GM23338 (cell line): ENCODE results near the gene SUPT3H.

ENCODE experiments used
- CREB1 ChIP-seq: fragments of 250-450 bp; sonication (Bioruptor Pico); IDR thresholded peaks from 2 replicates; pipeline ENCODE4 v1.5.0; 2020; ENCODE audit warnings: low read depth, mild to moderate bottlenecking, moderate library complexity
- EZH2 ChIP-seq: fragments of 200-600 bp; sonication (generic); IDR thresholded peaks from one replicate; pipeline ENCODE4 v1.8.0; 2017; ENCODE audit warnings: antibody characterized with exemption, mild to moderate bottlenecking, low read depth; ENCODE audit not compliant: unreplicated experiment
- EZH2phosphoT487 ChIP-seq: fragments of 200-600 bp; sonication (generic); IDR thresholded peaks from one replicate; pipeline ENCODE4 v1.8.1; 2018; ENCODE audit warnings: antibody characterized with exemption; ENCODE audit not compliant: unreplicated experiment
- JUNB ChIP-seq: IDR thresholded peaks from one replicate; pipeline ENCODE4 v1.6.1; 2016; ENCODE audit warnings: antibody characterized with exemption; ENCODE audit not compliant: unreplicated experiment
- NANOG ChIP-seq: IDR thresholded peaks from 2 replicates; pipeline ENCODE4 v1.6.1; 2016; ENCODE audit warnings: antibody characterized with exemption, borderline replicate concordance
- POLR2AphosphoS5 ChIP-seq: IDR thresholded peaks from 2 replicates; pipeline ENCODE4 v1.6.1; 2016; ENCODE audit warnings: antibody characterized with exemption, low read depth
- STAT1 ChIP-seq: IDR thresholded peaks from one replicate; pipeline ENCODE4 v1.6.1; 2016; ENCODE audit warnings: antibody characterized with exemption; ENCODE audit not compliant: unreplicated experiment
- ZNF114 ChIP-seq: fragments of 250-450 bp; sonication (Bioruptor Pico); IDR thresholded peaks from 2 replicates; pipeline ENCODE4 v1.5.0; 2020; ENCODE audit warnings: mild to moderate bottlenecking, moderate library complexity
- ZNF331 ChIP-seq: fragments of 250-450 bp; sonication (Bioruptor Pico); IDR thresholded peaks from 2 replicates; pipeline ENCODE4 v1.5.0; 2020; ENCODE audit warnings: low read depth, mild to moderate bottlenecking, moderate library complexity
- TF ChIP-seq, protein P1 (sequence below), 2 experiments: fragments of 200-600 bp in 1 of 2; sonication (generic) in 1 of 2; conservative IDR thresholded peaks; 2 replicates each; pipeline versions ENCODE4 v1.5.1 to v1.6.1; 2016 to 2017; ENCODE audit warnings: antibody characterized with exemption in 2 of 2, low read depth in 2 of 2, mild to moderate bottlenecking in 2 of 2, moderate library complexity in 1 of 2
- TF ChIP-seq, protein P2 (sequence below): IDR thresholded peaks from 2 replicates; pipeline ENCODE4 v1.6.1; 2016; ENCODE audit warnings: antibody characterized with exemption
- TF ChIP-seq, protein P3 (sequence below): IDR thresholded peaks from one replicate; pipeline ENCODE4 v1.6.1; 2018; ENCODE audit warnings: antibody characterized with exemption; ENCODE audit not compliant: unreplicated experiment
- TF ChIP-seq, protein P4 (sequence below): fragments of 250-450 bp; sonication (Bioruptor Pico); IDR thresholded peaks from 2 replicates; pipeline ENCODE4 v1.5.0; 2020; ENCODE audit warnings: mild to moderate bottlenecking, moderate library complexity

DNA sequence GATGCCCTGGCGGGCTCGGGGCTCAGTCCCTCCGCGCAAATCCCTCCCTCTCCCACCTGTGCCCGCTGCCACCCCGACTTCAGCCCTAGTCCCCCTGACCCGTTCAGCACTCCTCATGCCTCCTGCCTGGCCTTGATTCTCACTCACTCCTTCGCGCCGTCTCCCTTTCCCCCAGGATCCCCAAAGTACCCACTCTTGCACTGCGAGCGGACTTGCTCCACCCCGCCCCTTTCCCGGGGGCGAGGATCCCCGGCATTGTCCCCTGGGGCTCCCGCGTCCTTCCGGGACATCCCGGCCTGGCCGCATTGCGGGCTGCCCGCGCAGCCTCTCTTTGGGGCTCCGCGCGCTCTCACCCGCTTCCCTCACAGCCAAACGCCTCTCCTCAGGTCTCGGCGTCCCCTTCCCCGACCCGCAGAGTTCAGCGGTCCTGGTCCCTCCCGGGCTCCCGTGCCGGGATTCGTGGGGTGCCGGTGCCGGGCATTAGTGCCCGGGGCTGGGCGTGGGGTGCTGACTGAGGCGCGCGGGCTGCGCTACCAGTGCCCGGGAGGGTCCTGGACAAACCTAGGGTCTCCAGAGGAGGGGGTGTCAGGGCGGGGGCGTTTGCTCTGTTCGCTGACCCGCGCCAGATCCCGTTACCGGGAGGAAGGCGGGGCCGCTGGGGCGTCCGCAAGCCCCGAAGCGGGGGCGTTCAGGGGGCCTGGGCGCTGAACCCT is 45.5 kb upstream of the SUPT3H start:
- TF ChIP-seq, protein P1, sequence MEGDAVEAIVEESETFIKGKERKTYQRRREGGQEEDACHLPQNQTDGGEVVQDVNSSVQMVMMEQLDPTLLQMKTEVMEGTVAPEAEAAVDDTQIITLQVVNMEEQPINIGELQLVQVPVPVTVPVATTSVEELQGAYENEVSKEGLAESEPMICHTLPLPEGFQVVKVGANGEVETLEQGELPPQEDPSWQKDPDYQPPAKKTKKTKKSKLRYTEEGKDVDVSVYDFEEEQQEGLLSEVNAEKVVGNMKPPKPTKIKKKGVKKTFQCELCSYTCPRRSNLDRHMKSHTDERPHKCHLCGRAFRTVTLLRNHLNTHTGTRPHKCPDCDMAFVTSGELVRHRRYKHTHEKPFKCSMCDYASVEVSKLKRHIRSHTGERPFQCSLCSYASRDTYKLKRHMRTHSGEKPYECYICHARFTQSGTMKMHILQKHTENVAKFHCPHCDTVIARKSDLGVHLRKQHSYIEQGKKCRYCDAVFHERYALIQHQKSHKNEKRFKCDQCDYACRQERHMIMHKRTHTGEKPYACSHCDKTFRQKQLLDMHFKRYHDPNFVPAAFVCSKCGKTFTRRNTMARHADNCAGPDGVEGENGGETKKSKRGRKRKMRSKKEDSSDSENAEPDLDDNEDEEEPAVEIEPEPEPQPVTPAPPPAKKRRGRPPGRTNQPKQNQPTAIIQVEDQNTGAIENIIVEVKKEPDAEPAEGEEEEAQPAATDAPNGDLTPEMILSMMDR (conservative IDR thresholded peaks at IDR 0.05; ENCODE audit: low read depth in 2 of 2): no peak
- TF ChIP-seq, protein P2, sequence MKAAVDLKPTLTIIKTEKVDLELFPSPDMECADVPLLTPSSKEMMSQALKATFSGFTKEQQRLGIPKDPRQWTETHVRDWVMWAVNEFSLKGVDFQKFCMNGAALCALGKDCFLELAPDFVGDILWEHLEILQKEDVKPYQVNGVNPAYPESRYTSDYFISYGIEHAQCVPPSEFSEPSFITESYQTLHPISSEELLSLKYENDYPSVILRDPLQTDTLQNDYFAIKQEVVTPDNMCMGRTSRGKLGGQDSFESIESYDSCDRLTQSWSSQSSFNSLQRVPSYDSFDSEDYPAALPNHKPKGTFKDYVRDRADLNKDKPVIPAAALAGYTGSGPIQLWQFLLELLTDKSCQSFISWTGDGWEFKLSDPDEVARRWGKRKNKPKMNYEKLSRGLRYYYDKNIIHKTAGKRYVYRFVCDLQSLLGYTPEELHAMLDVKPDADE: no peak
- TF ChIP-seq, protein P3, sequence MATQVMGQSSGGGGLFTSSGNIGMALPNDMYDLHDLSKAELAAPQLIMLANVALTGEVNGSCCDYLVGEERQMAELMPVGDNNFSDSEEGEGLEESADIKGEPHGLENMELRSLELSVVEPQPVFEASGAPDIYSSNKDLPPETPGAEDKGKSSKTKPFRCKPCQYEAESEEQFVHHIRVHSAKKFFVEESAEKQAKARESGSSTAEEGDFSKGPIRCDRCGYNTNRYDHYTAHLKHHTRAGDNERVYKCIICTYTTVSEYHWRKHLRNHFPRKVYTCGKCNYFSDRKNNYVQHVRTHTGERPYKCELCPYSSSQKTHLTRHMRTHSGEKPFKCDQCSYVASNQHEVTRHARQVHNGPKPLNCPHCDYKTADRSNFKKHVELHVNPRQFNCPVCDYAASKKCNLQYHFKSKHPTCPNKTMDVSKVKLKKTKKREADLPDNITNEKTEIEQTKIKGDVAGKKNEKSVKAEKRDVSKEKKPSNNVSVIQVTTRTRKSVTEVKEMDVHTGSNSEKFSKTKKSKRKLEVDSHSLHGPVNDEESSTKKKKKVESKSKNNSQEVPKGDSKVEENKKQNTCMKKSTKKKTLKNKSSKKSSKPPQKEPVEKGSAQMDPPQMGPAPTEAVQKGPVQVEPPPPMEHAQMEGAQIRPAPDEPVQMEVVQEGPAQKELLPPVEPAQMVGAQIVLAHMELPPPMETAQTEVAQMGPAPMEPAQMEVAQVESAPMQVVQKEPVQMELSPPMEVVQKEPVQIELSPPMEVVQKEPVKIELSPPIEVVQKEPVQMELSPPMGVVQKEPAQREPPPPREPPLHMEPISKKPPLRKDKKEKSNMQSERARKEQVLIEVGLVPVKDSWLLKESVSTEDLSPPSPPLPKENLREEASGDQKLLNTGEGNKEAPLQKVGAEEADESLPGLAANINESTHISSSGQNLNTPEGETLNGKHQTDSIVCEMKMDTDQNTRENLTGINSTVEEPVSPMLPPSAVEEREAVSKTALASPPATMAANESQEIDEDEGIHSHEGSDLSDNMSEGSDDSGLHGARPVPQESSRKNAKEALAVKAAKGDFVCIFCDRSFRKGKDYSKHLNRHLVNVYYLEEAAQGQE: no peak
- no peak for TF ChIP-seq EZH2phosphoT487
- peak; percentile 6 for TF ChIP-seq EZH2
- TF ChIP-seq CREB1 (CRISPR knock-in tag): no peak
- TF ChIP-seq POLR2AphosphoS5: peak; percentile 38; the same call in 1 of the 2 replicates
- no peak for TF ChIP-seq STAT1
- TF ChIP-seq NANOG: no peak
- no peak for TF ChIP-seq JUNB
- TF ChIP-seq, protein P4, sequence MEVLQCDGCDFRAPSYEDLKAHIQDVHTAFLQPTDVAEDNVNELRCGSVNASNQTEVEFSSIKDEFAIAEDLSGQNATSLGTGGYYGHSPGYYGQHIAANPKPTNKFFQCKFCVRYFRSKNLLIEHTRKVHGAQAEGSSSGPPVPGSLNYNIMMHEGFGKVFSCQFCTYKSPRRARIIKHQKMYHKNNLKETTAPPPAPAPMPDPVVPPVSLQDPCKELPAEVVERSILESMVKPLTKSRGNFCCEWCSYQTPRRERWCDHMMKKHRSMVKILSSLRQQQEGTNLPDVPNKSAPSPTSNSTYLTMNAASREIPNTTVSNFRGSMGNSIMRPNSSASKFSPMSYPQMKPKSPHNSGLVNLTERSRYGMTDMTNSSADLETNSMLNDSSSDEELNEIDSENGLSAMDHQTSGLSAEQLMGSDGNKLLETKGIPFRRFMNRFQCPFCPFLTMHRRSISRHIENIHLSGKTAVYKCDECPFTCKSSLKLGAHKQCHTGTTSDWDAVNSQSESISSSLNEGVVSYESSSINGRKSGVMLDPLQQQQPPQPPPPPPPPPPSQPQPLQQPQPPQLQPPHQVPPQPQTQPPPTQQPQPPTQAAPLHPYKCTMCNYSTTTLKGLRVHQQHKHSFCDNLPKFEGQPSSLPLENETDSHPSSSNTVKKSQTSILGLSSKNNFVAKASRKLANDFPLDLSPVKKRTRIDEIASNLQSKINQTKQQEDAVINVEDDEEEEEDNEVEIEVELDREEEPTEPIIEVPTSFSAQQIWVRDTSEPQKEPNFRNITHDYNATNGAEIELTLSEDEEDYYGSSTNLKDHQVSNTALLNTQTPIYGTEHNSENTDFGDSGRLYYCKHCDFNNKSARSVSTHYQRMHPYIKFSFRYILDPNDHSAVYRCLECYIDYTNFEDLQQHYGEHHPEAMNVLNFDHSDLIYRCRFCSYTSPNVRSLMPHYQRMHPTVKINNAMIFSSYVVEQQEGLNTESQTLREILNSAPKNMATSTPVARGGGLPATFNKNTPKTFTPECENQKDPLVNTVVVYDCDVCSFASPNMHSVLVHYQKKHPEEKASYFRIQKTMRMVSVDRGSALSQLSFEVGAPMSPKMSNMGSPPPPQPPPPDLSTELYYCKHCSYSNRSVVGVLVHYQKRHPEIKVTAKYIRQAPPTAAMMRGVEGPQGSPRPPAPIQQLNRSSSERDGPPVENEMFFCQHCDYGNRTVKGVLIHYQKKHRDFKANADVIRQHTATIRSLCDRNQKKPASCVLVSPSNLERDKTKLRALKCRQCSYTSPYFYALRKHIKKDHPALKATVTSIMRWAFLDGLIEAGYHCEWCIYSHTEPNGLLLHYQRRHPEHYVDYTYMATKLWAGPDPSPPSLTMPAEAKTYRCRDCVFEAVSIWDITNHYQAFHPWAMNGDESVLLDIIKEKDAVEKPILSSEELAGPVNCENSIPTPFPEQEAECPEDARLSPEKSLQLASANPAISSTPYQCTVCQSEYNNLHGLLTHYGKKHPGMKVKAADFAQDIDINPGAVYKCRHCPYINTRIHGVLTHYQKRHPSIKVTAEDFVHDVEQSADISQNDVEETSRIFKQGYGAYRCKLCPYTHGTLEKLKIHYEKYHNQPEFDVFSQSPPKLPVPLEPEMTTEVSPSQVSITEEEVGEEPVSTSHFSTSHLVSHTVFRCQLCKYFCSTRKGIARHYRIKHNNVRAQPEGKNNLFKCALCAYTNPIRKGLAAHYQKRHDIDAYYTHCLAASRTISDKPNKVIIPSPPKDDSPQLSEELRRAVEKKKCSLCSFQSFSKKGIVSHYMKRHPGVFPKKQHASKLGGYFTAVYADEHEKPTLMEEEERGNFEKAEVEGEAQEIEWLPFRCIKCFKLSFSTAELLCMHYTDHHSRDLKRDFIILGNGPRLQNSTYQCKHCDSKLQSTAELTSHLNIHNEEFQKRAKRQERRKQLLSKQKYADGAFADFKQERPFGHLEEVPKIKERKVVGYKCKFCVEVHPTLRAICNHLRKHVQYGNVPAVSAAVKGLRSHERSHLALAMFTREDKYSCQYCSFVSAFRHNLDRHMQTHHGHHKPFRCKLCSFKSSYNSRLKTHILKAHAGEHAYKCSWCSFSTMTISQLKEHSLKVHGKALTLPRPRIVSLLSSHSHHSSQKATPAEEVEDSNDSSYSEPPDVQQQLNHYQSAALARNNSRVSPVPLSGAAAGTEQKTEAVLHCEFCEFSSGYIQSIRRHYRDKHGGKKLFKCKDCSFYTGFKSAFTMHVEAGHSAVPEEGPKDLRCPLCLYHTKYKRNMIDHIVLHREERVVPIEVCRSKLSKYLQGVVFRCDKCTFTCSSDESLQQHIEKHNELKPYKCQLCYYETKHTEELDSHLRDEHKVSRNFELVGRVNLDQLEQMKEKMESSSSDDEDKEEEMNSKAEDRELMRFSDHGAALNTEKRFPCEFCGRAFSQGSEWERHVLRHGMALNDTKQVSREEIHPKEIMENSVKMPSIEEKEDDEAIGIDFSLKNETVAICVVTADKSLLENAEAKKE (CRISPR knock-in tag): no peak
- TF ChIP-seq ZNF331 (CRISPR knock-in tag): no peak
- TF ChIP-seq ZNF114 (CRISPR knock-in tag): no peak
